Fibroblast of villous mesenchyme (primary cell): ENCODE data around the gene HEBP1. TPM values are rescaled to one million over a fixed set of nuclear protein-coding genes. Genes with fewer than 3 reads are reported as not detected.

ENCODE experiments used
- DNase-seq: peaks from one replicate; pipeline ENCODE4 v3.0.0-alpha.2; 2010; ENCODE audit warnings: low read depth
- H3K4me3 ChIP-seq: 2 replicates; pipeline ENCODE4 v1.5.1; 2011; ENCODE audit warnings: low read depth, mild to moderate bottlenecking, low read length
- total RNA-seq: library from RNA; depleted of rRNA; stranded (reverse); fragments of >200 nt; gene quantifications from 2 replicates; pipeline ENCODE4 v1.2.3, GENCODE V29; 2012
- TF ChIP-seq, protein P1 (sequence below): IDR thresholded peaks from 2 replicates; pipeline ENCODE4 v1.5.1; 2012; ENCODE audit warnings: low read depth, mild to moderate bottlenecking, low read length; ENCODE audit not compliant: insufficient read depth

HEBP1 gene
- total RNA-seq, 1 donor = 19.9 TPM

GRCh38 chr12:13004986-13005385 is 4.9 kb upstream of the HEBP1 start:
- H3K4me3 ChIP-seq = no peak overlapping the region
- TF ChIP-seq, protein P1, sequence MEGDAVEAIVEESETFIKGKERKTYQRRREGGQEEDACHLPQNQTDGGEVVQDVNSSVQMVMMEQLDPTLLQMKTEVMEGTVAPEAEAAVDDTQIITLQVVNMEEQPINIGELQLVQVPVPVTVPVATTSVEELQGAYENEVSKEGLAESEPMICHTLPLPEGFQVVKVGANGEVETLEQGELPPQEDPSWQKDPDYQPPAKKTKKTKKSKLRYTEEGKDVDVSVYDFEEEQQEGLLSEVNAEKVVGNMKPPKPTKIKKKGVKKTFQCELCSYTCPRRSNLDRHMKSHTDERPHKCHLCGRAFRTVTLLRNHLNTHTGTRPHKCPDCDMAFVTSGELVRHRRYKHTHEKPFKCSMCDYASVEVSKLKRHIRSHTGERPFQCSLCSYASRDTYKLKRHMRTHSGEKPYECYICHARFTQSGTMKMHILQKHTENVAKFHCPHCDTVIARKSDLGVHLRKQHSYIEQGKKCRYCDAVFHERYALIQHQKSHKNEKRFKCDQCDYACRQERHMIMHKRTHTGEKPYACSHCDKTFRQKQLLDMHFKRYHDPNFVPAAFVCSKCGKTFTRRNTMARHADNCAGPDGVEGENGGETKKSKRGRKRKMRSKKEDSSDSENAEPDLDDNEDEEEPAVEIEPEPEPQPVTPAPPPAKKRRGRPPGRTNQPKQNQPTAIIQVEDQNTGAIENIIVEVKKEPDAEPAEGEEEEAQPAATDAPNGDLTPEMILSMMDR = no peak
- DNase-seq = no peak

DNA sequence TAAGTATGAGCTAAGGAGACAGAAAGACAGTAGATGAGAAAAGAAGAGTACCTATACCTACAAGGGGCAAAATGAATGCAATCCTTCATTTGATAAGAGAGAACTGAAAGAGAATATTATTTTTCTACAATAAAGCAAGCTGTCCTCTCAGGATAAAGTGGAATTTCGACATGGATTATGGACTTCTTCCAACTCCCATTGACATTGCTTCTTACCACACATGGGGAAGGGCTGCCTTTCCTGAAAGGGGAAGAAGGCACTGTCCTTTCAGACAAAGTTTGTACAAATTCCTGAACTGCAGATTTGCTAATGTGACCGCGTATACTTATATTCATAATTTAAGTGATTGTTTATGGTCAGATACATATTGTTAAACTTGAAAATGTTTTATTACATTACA is 4.3 kb upstream of the HEBP1 start:
- TF ChIP-seq, protein P1 = no peak
- H3K4me3 ChIP-seq = no peak overlapping the region
- peak; percentile 37 for DNase-seq

- TF ChIP-seq, protein P1 = no peak
- H3K4me3 ChIP-seq = no peak overlapping the region
- DNase-seq = no peak
Observed at GRCh38 chr12:13002301-13003097, 2.4 kb upstream of the HEBP1 start.

DNA sequence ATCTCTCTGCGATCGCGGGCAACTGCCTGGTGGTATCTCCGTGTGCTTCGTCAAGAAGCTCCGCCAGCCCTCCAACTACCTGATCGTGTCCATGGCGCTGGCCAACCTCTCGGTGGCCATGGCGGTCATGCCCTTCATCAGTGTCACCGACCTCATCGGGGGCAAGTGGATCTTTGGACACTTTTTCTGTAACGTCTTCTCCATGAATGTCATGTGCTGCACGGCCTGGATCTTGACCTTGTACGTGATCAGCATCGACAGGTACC is 1.6 kb upstream of the HEBP1 start:
- DNase-seq = no peak
- TF ChIP-seq, protein P1 = no peak
- H3K4me3 ChIP-seq = peak overlapping the region; percentile 70

DNA sequence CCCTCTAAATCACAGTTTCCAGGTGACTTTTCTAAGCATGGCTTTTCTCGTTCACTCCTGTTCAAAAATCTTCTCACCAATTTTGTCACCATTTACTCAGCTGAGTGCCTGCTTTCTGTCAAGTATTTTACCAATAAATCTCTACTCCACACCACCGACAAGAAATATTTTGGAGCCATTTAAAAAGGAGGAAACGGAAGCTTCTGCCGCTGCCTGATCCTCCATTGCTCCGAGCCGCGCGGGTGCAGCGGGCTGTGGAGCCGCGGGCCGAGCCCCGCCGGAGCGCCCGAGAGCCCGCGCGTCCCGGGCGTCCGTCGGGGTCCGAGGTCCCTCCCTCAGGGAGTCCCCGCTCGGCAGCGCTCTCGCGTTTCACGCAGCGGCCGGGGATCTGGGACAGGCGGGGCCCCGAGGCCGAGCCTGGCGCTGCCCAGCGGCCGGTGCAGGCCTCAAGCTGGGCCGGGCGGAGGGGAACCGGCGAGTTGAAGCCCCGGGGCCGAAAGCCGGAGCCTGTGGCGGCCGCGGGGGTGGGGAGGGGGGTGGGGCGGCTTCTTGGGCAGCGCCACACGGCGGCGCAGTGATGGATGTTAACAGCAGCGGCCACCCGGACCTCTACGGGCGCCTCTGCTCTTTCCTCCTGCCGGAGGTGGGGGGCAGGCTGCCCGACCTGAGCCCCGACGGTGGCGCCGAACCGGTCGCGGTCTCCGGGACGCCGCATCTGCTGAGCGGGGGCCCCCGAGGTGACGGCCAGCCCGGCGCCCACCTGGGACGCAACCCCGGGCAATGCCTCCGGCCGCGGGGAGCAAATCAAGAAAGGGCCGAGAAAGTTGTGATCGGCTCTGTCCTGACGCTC is 1.1 kb upstream of the HEBP1 start:
- TF ChIP-seq, protein P1 = peak; percentile 24
- H3K4me3 ChIP-seq = peak overlapping the region; percentile 70
- DNase-seq = peak; percentile 51

DNA sequence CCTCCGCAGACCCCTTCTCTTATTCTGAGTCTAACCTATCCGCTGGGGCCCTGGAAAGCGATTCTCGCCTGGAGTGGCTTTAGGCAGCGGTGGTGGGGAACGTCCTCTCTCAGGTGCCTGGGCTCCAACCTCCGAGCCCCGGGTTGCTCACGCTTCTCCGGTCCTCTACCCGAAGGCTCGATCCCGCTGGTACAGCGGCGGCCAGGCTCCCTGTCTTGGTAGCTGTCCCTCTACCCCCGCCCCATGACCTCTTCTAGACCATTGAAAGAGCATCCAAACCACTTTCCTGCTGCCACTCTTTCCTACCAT is 505 bp upstream of the HEBP1 start:
- TF ChIP-seq, protein P1 = no peak
- H3K4me3 ChIP-seq = peak overlapping the region; percentile 70
- no peak for DNase-seq
